NT2/D1 (cell line): Measurements from ENCODE around the gene SMG6.

Source experiments
- SUZ12 ChIP-seq: IDR thresholded peaks from 2 replicates; pipeline ENCODE4 v1.6.1; 2011; ENCODE audit not compliant: insufficient read length, insufficient read depth; ENCODE audit errors: extremely low read depth
- YY1 ChIP-seq: IDR thresholded peaks from 2 replicates; pipeline ENCODE4 v1.6.1; 2011; ENCODE audit not compliant: insufficient read length, insufficient read depth

- TF ChIP-seq YY1, result no peak
- TF ChIP-seq SUZ12, result no peak
Observed at GRCh38 chr17:2084766-2085647, 218.6 kb downstream of the SMG6 start.
